ENCODE results near the gene SLC34A2.

The SLC34A2 gene

GRCh38 chr4:25677157-25677556 lies 21.5 kb downstream of the SLC34A2 start:
- no peak overlapping the region for H3K9ac ChIP-seq
- H3K4me1 ChIP-seq (ENCODE audit: low read depth, poor library complexity, severe bottlenecking), result no peaks in the 10 kb centered on the region
- no peaks in the 10 kb centered on the region for H3K79me2 ChIP-seq (ENCODE audit: insufficient read depth, low read depth)
- H3K4me3 ChIP-seq (IDR thresholded peaks at IDR 0.05; ENCODE audit: insufficient read depth, low read depth, low read length), result no peak overlapping the region
- no peak overlapping the region for H3K4me2 ChIP-seq
- no peak overlapping the region for H2AFZ ChIP-seq (ENCODE audit: low read depth)
- H3K36me3 ChIP-seq (ENCODE audit: insufficient read depth), result no peaks in the 10 kb centered on the region
- no peaks in the 10 kb centered on the region for H3K27me3 ChIP-seq (ENCODE audit: insufficient read depth, low read depth)
- no peak for TF ChIP-seq CTCF (conservative IDR thresholded peaks at IDR 0.05; ENCODE audit: low read depth, low read length)
- no peak overlapping the region for H3K27ac ChIP-seq
- no peaks in the 10 kb centered on the region for H4K20me1 ChIP-seq (ENCODE audit: insufficient read depth)

- Histone ChIP-seq H3K4me2 (no peak overlapping the region), H2AFZ (ENCODE audit: low read depth) (no peak overlapping the region), H3K4me1 (ENCODE audit: low read depth, poor library complexity, severe bottlenecking) (no peaks in the 10 kb centered on the region), H3K27ac (no peak overlapping the region), H3K36me3 (ENCODE audit: insufficient read depth) (no peaks in the 10 kb centered on the region), H3K9ac (no peak overlapping the region), H3K4me3 (IDR thresholded peaks at IDR 0.05; ENCODE audit: insufficient read depth, low read depth, low read length) (no peak overlapping the region), H3K27me3 (ENCODE audit: insufficient read depth, low read depth) (no peaks in the 10 kb centered on the region), H4K20me1 (ENCODE audit: insufficient read depth) (no peaks in the 10 kb centered on the region), H3K79me2 (ENCODE audit: insufficient read depth, low read depth) (no peaks in the 10 kb centered on the region)
- no peak for TF ChIP-seq CTCF (conservative IDR thresholded peaks at IDR 0.05; ENCODE audit: low read depth, low read length)
These were observed 22.3 kb downstream of the SLC34A2 start for GRCh38 chr4:25677943-25678342.

GRCh38 chr4:25687773-25688172 lies 32.1 kb downstream of the SLC34A2 start:
- no peaks in the 10 kb centered on the region for H3K27me3 ChIP-seq (ENCODE audit: insufficient read depth, low read depth)
- H3K27ac ChIP-seq, result no peak overlapping the region
- no peak overlapping the region for H3K4me2 ChIP-seq
- H3K4me3 ChIP-seq (IDR thresholded peaks at IDR 0.05; ENCODE audit: insufficient read depth, low read depth, low read length), result no peak overlapping the region
- no peak overlapping the region for H3K9ac ChIP-seq
- no peak for TF ChIP-seq CTCF (conservative IDR thresholded peaks at IDR 0.05; ENCODE audit: low read depth, low read length)
- H3K79me2 ChIP-seq (ENCODE audit: insufficient read depth, low read depth), result no peaks in the 10 kb centered on the region
- no peaks in the 10 kb centered on the region for H3K4me1 ChIP-seq (ENCODE audit: low read depth, poor library complexity, severe bottlenecking)
- H3K36me3 ChIP-seq (ENCODE audit: insufficient read depth), result no peaks in the 10 kb centered on the region
- no peak overlapping the region for H2AFZ ChIP-seq (ENCODE audit: low read depth)
- H4K20me1 ChIP-seq (ENCODE audit: insufficient read depth), result no peaks in the 10 kb centered on the region

- no peaks in the 10 kb centered on the region for H3K79me2 ChIP-seq (ENCODE audit: insufficient read depth, low read depth)
- H3K36me3 ChIP-seq (ENCODE audit: insufficient read depth), result no peaks in the 10 kb centered on the region
- H3K9ac ChIP-seq, result no peak overlapping the region
- no peak overlapping the region for H3K4me3 ChIP-seq (IDR thresholded peaks at IDR 0.05; ENCODE audit: insufficient read depth, low read depth, low read length)
- H3K27me3 ChIP-seq (ENCODE audit: insufficient read depth, low read depth), result no peaks in the 10 kb centered on the region
- no peak overlapping the region for H3K27ac ChIP-seq
- TF ChIP-seq CTCF (conservative IDR thresholded peaks at IDR 0.05; ENCODE audit: low read depth, low read length), result no peak
- no peak overlapping the region for H2AFZ ChIP-seq (ENCODE audit: low read depth)
- no peaks in the 10 kb centered on the region for H3K4me1 ChIP-seq (ENCODE audit: low read depth, poor library complexity, severe bottlenecking)
- H4K20me1 ChIP-seq (ENCODE audit: insufficient read depth), result no peaks in the 10 kb centered on the region
- H3K4me2 ChIP-seq, result no peak overlapping the region
These were observed 38.8 kb downstream of the SLC34A2 start for GRCh38 chr4:25694466-25694865.

GRCh38 chr4:25696409-25696808 lies 40.8 kb downstream of the SLC34A2 start:
- Histone ChIP-seq H3K4me1 (ENCODE audit: low read depth, poor library complexity, severe bottlenecking) (no peaks in the 10 kb centered on the region), H3K36me3 (ENCODE audit: insufficient read depth) (no peaks in the 10 kb centered on the region), H4K20me1 (ENCODE audit: insufficient read depth) (no peaks in the 10 kb centered on the region), H3K79me2 (ENCODE audit: insufficient read depth, low read depth) (no peaks in the 10 kb centered on the region), H2AFZ (ENCODE audit: low read depth) (no peak overlapping the region), H3K27me3 (ENCODE audit: insufficient read depth, low read depth) (no peaks in the 10 kb centered on the region), H3K4me3 (IDR thresholded peaks at IDR 0.05; ENCODE audit: insufficient read depth, low read depth, low read length) (no peak overlapping the region), H3K27ac (no peak overlapping the region), H3K4me2 (no peak overlapping the region), H3K9ac (no peak overlapping the region)
- TF ChIP-seq CTCF (conservative IDR thresholded peaks at IDR 0.05; ENCODE audit: low read depth, low read length), result no peak

Data from KMS-11 (cell line).